K562 (cell line): ENCODE results near the gene CD40LG. TPM values are rescaled to one million over a fixed set of nuclear protein-coding genes. Genes with fewer than 3 reads are reported as not detected.

Source experiments
- ATAC-seq: fragments of 200-7000 bp; cut with Tn5 transposase; 3 replicates; pipeline ENCODE4 v1.9.1; 2020; ENCODE audit warnings: moderate library complexity
- BruUV-seq: library from RNA; stranded (reverse); fragments of 400-500 nt; replicated peaks from 2 replicates; lab custom pipeline; 2021; lab: Mats Ljungman, UMichigan
- CTCF ChIA-PET: fragments of 300-600 bp; formaldehyde crosslinking; extraction: SDS; loops from one replicate; lab custom pipeline; 2021; ENCODE audit warnings: low intra/inter-chr PET ratio; lab: Yijun Ruan, JAX
- POLR2A ChIA-PET: fragments of 300-600, 350-650 bp; sonication (Branson Sonifier 250); formaldehyde crosslinking; extraction: SDS; loops from one replicate; lab custom pipeline; 2021; ENCODE audit warnings: antibody characterized with exemption, inconsistent platforms; lab: Yijun Ruan, JAX
- DNase-seq, 4 experiments: peaks; one replicate each; pipeline versions ENCODE4 v3.0.0 to v3.0.0-alpha.2; 2011 to 2018; ENCODE audit warnings: low spot score in 3 of 4, mixed read lengths in 3 of 4; ENCODE audit errors: extremely low read depth in 1 of 4
- FAIRE-seq: peaks from 2 replicates; lab custom pipeline; 2011; peaks lifted over from hg19 to GRCh38; lab: Jason Lieb, UNC
- H2AFZ ChIP-seq: 2 replicates; pipeline ENCODE4 v1.6.0; 2011; ENCODE audit warnings: low read depth, low read length, control low read depth, inconsistent platforms
- H3K27ac ChIP-seq: fragments of 200-600 bp; 3 replicates; pipeline ENCODE4 v1.8.0; 2011; ENCODE audit warnings: low read depth, mild to moderate bottlenecking, control low read depth, inconsistent platforms, low read length, moderate library complexity, mixed read lengths; ENCODE audit errors: extremely low read depth
- H3K27me3 ChIP-seq, 2 experiments: fragments of 300-600 bp in 1 of 2; 2 replicates in 1 of 2; 3 replicates in 1 of 2; pipeline versions ENCODE4 v1.6.0 to v1.8.0; 2011; ENCODE audit warnings: inconsistent platforms in 2 of 2, low read length in 2 of 2, mild to moderate bottlenecking in 1 of 2, mixed read lengths in 1 of 2, moderate library complexity in 1 of 2; ENCODE audit not compliant: control insufficient read depth in 2 of 2, insufficient read depth in 2 of 2
- H3K36me3 ChIP-seq: fragments of 300-600 bp; 3 replicates; pipeline ENCODE4 v1.8.0; 2011; ENCODE audit warnings: mild to moderate bottlenecking, low read length, inconsistent platforms; ENCODE audit not compliant: control insufficient read depth, insufficient read depth
- H3K4me1 ChIP-seq, 2 experiments: fragments of 200-600 bp in 1 of 2; replicated peaks in 1 of 2; 2 replicates in 1 of 2; 3 replicates in 1 of 2; pipeline versions ENCODE4 v1.5.1 to v1.8.0; 2011; ENCODE audit warnings: inconsistent platforms in 2 of 2, low read length in 2 of 2, mild to moderate bottlenecking in 1 of 2, mixed read lengths in 1 of 2, moderate library complexity in 1 of 2; ENCODE audit not compliant: control insufficient read depth in 2 of 2, insufficient read depth in 2 of 2
- H3K4me2 ChIP-seq: 2 replicates; pipeline ENCODE4 v1.6.1; 2011; ENCODE audit warnings: low read length, control low read depth, inconsistent platforms, mixed read lengths; ENCODE audit not compliant: insufficient read depth
- H3K4me3 ChIP-seq: fragments of 200-600 bp; sonication (generic), shearing (Covaris generic); 2 replicates; pipeline ENCODE4 v1.5.1; 2016; ENCODE audit warnings: control low read depth, inconsistent platforms
- H3K79me2 ChIP-seq: fragments of 200-600 bp; 3 replicates; pipeline ENCODE4 v1.8.0; 2011; ENCODE audit warnings: low read length, inconsistent platforms; ENCODE audit not compliant: control insufficient read depth, insufficient read depth
- H3K9ac ChIP-seq, 2 experiments: 2 replicates each; pipeline versions ENCODE4 v1.6.0 to v1.6.1; 2011; ENCODE audit warnings: low read depth in 2 of 2, low read length in 2 of 2, control low read depth in 1 of 2, inconsistent platforms in 1 of 2, mild to moderate bottlenecking in 1 of 2, mixed read lengths in 1 of 2; ENCODE audit not compliant: insufficient read depth in 1 of 2
- H3K9me1 ChIP-seq: one replicate; pipeline ENCODE4 v1.6.0; 2011; ENCODE audit warnings: inconsistent platforms, mild to moderate bottlenecking, low read length, moderate library complexity; ENCODE audit not compliant: control insufficient read depth, insufficient read depth
- H3K9me3 ChIP-seq: replicated peaks from 2 replicates; pipeline ENCODE4 v1.5.1; 2011; ENCODE audit warnings: low read depth, low read length, inconsistent platforms; ENCODE audit not compliant: control insufficient read depth, insufficient read depth
- H4K20me1 ChIP-seq: replicated peaks from 2 replicates; pipeline ENCODE4 v1.6.1; 2011; ENCODE audit warnings: low read length, inconsistent platforms, mixed read lengths; ENCODE audit not compliant: control insufficient read depth, insufficient read depth
- ARID3B ChIP-seq: fragments of 250-450 bp; sonication (Bioruptor Pico); IDR thresholded peaks from 2 replicates; pipeline ENCODE4 v1.4.0; 2020; ENCODE audit warnings: borderline replicate concordance
- BCLAF1 ChIP-seq, 2 experiments: fragments of 450-650 bp in 1 of 2; IDR thresholded peaks; 2 replicates each; pipeline ENCODE4 v1.6.1; 2011 to 2017; ENCODE audit warnings: low read depth in 2 of 2, antibody characterized with exemption in 1 of 2, borderline replicate concordance in 1 of 2, low read length in 1 of 2, mild to moderate bottlenecking in 1 of 2, mixed read lengths in 1 of 2; ENCODE audit not compliant: control insufficient read depth in 1 of 2
- ESRRB ChIP-seq: fragments of 250-450 bp; sonication (Bioruptor Pico); IDR thresholded peaks from 2 replicates; pipeline ENCODE4 v1.5.0; 2020; ENCODE audit warnings: mild to moderate bottlenecking, moderate library complexity, borderline replicate concordance
- FOXJ2 ChIP-seq: fragments of 200-800 bp; sonication (Bioruptor generic); IDR thresholded peaks from 2 replicates; pipeline ENCODE4 v1.6.1; 2016; ENCODE audit warnings: missing genetic modification characterization, missing compliant biosample characterization
- ID3 ChIP-seq, 2 experiments: fragments of 250-450 bp in 1 of 2; fragments of 450-650 bp in 1 of 2; sonication (Bioruptor Pico) in 1 of 2; IDR thresholded peaks; 2 replicates each; pipeline versions ENCODE4 v1.6.1 to v1.8.0; 2016 to 2021; ENCODE audit warnings: mild to moderate bottlenecking in 2 of 2, moderate library complexity in 2 of 2, missing compliant biosample characterization in 1 of 2, missing genetic modification characterization in 1 of 2
- KHSRP ChIP-seq: fragments of 450-650 bp; IDR thresholded peaks from 2 replicates; pipeline ENCODE4 v1.6.1; 2017
- KLF16 ChIP-seq: IDR thresholded peaks from 2 replicates; pipeline ENCODE4 v1.6.1; 2016; ENCODE audit warnings: antibody characterized with exemption
- NONO ChIP-seq, 2 experiments: fragments of 200-400 bp in 1 of 2; fragments of 450-650 bp in 1 of 2; formaldehyde crosslinking in 1 of 2; IDR thresholded peaks; 2 replicates each; pipeline ENCODE4 v1.6.1; 2017; ENCODE audit warnings: low read depth in 2 of 2, mild to moderate bottlenecking in 2 of 2, moderate library complexity in 2 of 2, low read length in 1 of 2
- PML ChIP-seq: IDR thresholded peaks from 2 replicates; pipeline ENCODE4 v1.6.1; 2012; ENCODE audit warnings: low read length, inconsistent platforms
- ZBTB2 ChIP-seq: fragments of 450-650 bp; IDR thresholded peaks from 2 replicates; pipeline ENCODE4 v1.6.1; 2016; ENCODE audit warnings: antibody characterized with exemption
- ZNF512 ChIP-seq: IDR thresholded peaks from 2 replicates; pipeline ENCODE4 v1.6.1; 2016; ENCODE audit warnings: missing genetic modification characterization, missing compliant biosample characterization
- ZNF668 ChIP-seq: fragments of 250-450 bp; sonication (Bioruptor Pico); IDR thresholded peaks from 2 replicates; pipeline ENCODE4 v1.8.0; 2022; ENCODE audit warnings: mild to moderate bottlenecking, inconsistent platforms
- WGBS: fragments of 100-300 bp; shearing (Covaris generic); methylation state at CpG from one replicate; pipeline ENCODE4 v1.1.6; 2016; ENCODE audit warnings: low coverage, mixed read lengths; ENCODE audit not compliant: insufficient coverage; ENCODE audit errors: missing lambda C conversion rate; 5-methylcytosine and 5-hydroxymethylcytosine counted together
- in situ Hi-C: fragments of 300-500 bp; cut with MboI; formaldehyde crosslinking; loops from 4 replicates; pipeline ENCODE4 v1.15.0; 2018; ENCODE audit warnings: inconsistent platforms, mixed read lengths
- intact Hi-C: fragments of 100-400 bp; cut with micrococcal nuclease; formaldehyde crosslinking; loops from 2 replicates; pipeline ENCODE4 v1.14.2; 2022
- polyA plus RNA-seq, 8 experiments: library from polyadenylated mRNA; depleted of rRNA in 4 of 8; stranded (reverse) in 5 of 8; unstranded in 3 of 8; fragments of >200 nt; fragmentation: Nextera tagmentation in 2 of 8; fragmentation: Illumina TruSeq in 1 of 8; extraction: Ambion mirVana in 2 of 8; extraction: Trizol in 1 of 8; gene quantifications; 2 replicates each; pipeline versions ENCODE4 v1.2.1 to v1.2.3, GENCODE V29; 2011 to 2014; ENCODE audit warnings: inconsistent platforms in 1 of 8, missing spikeins in 1 of 8
- total RNA-seq, 7 experiments: library from RNA; depleted of rRNA in 6 of 7; stranded (reverse); fragments of >200 nt in 6 of 7; fragmentation: Illumina TruSeq in 2 of 7; extraction: Trizol in 2 of 7; gene quantifications; 2 replicates each; pipeline versions ENCODE4 v1.2.1 to v1.2.3, GENCODE V29; 2011 to 2021; ENCODE audit warnings: low replicate concordance in 1 of 7

CD40LG gene
- total and polyA plus RNA-seq, 9 of the 15 experiments (the other 6 are each of a cell fraction or from before 2014, with no cell fraction given), result 0.11 TPM; not detected in 8

- H3K9me3 ChIP-seq, result no peaks in the 10 kb centered on the region
- H3K36me3 ChIP-seq, result no peaks in the 10 kb centered on the region
- no TSS peak for BruUV-seq
- H4K20me1 ChIP-seq, result no peaks in the 10 kb centered on the region
- no peaks in the 10 kb centered on the region for H3K4me1 ChIP-seq
- no peak overlapping the region for H3K27ac ChIP-seq
- FAIRE-seq (no peak), DNase-seq (no peak), ATAC-seq (no peak)
- intact Hi-C loops (no loop called here), in situ Hi-C loops (no loop called here)
- no peaks in the 10 kb centered on the region for H3K79me2 ChIP-seq
- peaks cover 0 to 4% of the 10 kb centered on the region in 2 experiments; a peak in 1 of 5 replicates for H3K27me3 ChIP-seq
- WGBS, result 9% methylated on average over 1 of the region's 1 CpG
- H3K9me1 ChIP-seq, result no peaks in the 10 kb centered on the region
- no peak overlapping the region for H3K4me3 ChIP-seq
- ChIA-PET POLR2A (no interaction called here), CTCF (no interaction called here)
- H3K9ac ChIP-seq, result no peak overlapping the region
- no peak overlapping the region for H3K4me2 ChIP-seq
- H2AFZ ChIP-seq, result no peak overlapping the region
- no peak for TF ChIP-seq ZNF512 (tag)
- TF ChIP-seq PML, result no peak
- no peak for TF ChIP-seq FOXJ2 (tag)
- TF ChIP-seq BCLAF1 (IDR thresholded peaks at IDR 0.05; ENCODE audit: borderline replicate concordance in 1 of 2, control insufficient read depth in 1 of 2, low read depth in 2 of 2, low read length in 1 of 2), result no peak
- no peak for TF ChIP-seq KLF16
- TF ChIP-seq ZBTB2, result no peak
- TF ChIP-seq ESRRB, result no peak
- no peak for TF ChIP-seq ARID3B (CRISPR knock-in tag)
- no peak for TF ChIP-seq KHSRP
- no peak for TF ChIP-seq ZNF668 (CRISPR knock-in tag)
- TF ChIP-seq ID3 (CRISPR knock-in tag; IDR thresholded peaks at IDR 0.05), result no peak
- no peak for TF ChIP-seq ID3 (tag; IDR thresholded peaks at IDR 0.05)
- no peak for TF ChIP-seq NONO (IDR thresholded peaks at IDR 0.05; ENCODE audit: low read depth in 2 of 2, low read length in 1 of 2)
These were observed 4.7 kb upstream of the CD40LG start for GRCh38 chrX:136643243-136643642.
